Cerebellar cortex (tissue), 1 donor: ENCODE measurements around the gene TK2.
"Not testable (repeated sequence)": the region's sequence is repeated elsewhere in the genome, so short reads cannot be mapped to it uniquely, and the experiment has no call there.

ENCODE experiments used
- DNase-seq: peaks from one replicate; pipeline ENCODE4 v3.0.0-alpha.2; 2015; ENCODE audit warnings: low spot score

The TK2 gene

DNA sequence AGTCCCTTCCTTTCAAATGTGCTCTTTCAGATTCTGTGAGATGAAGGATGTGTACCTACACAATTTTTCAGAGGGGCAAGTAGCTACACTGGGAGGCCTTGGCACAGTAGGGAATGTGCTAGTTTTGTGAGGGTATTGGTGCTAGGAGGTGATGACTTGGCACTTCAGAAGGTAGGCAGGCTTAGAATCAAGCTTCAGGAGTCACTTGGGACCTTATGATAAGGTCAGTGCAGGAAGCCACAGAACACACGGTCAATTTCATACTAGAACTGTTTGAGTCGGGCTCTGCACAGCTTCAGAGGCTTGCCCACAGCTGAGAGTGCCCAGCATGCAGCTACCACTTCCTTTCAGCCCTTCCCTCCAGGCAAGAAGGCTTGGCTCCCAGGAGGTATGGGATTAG is 22.4 kb upstream of the TK2 start:
- no peak for DNase-seq

DNA sequence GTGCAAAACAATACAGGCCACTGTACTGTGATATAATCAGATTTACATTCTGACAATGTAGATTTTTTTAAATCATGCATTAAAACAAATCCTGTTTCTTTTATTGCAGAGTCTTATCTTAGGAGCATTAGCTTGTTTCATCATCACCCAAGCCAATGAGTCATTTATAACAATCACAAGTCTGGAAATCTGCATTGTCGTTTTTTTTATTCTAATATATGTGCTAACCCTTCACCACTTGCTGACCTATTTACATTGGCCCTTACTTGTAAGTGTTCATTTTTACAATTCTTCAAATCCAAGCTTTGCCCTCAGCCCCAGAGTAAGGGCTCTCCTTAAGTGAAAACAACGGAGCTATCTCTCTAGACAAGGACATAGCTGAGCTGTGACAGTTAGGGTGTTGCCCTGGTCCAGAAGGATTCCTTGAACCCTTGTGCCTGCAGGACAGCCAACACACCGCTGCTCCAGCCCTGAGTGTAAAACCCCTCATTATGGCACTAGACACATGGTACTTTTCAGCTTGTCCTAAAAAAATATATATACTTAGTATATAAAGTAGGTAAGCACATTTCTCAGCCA is 20.0 kb upstream of the TK2 start:
- DNase-seq: no peak

DNA sequence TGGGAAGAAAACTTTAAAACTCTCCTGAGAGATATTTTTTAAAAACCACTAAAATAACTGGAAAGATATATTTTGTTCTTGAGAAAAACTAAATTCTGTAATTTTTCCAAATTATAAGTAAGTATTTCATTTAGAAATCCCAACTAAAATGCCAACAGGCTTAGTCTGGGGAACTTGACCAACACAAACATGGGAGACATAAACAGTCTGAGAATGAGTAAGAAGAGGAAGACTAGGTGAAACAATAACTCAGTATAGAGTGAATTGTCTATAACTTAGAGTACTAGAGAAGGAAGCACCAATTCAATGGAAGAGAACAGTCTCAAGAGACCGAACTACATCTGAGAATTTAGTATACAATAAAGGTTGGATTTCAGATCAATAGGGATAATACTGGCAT is 19.2 kb upstream of the TK2 start:
- DNase-seq: no peak

DNA sequence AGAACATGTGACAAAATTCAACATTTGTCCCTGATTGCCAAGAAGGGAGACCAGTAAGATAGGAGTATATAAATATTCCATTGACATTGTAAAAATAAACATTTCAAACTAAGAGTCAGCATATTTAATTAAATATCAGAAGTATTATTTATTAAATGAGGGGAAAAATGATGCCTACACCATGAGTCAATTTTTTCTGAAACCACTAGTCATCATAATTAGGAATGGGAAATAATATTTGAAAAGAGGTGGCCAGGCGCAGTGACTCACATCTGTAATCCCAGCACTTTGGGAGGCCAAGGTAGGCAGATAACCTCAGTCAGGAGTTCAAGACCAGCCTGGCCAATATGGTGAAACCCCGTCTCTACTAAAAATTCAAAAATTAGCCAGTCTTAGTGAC is 18.4 kb upstream of the TK2 start:
- no peak for DNase-seq

DNA sequence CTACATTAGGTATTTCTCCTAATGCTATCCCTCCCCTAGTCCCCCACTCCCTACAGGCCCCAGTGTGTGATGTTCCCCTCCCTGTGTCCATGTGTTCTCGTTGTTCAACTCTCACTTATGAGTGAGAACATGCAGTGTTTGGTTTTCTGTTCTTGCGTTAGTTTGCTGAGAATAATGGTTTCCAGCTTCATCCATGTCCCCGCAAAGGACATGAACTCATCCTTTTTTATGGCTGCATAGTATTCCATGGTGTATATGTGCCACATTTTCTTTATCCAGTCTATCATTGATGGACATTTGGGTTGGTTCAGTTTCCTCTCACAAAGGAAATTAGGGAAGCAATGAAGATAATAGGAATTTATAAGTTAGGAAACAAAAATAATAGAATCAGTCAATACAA is 17.3 kb upstream of the TK2 start:
- not testable (repeated sequence) for DNase-seq

DNA sequence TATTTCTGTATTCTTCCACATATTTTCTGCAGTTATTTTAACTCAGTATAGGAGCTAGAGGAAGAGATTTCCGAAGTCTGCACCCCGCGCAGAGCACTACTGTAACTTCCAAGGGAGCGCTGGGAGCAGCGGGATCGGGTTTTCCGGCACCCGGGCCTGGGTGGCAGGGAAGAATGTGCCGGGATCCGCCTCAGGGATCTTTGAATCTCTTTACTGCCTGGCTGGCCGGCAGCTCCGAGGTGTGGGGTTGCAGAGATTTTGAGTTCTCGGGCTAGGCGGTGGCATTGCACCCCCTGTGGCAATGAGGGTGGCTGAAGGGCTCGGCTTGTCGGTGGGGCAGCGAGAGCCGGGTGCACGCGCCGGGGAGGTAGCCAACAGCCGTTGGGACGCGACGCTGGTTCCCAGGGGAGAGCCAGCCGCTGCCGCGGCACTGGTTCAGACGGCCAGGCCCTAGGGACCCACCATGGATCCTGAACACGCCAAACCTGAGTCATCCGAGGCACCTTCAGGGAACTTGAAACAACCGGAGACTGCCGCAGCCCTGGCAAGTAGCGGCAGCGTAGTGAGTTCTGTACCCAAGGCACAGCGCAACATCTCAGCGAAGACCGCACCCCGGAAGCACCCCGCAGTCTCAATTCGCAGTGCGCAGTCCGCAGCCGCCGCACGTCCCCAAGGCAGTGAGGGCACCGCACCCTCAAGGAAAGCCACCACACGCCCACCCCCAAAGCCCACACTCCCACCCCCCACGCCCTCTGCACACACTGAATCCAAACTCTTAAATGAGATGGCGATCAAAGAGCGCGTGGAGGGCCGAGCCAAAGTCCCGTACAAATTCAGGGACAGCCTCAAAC is 16.4 kb upstream of the TK2 start, which contains the start of gene CMTM1:
Gene CMTM1 (plus strand): TSS at position 389 of the 851 bp plus-strand sequence. CDS start 75 bp downstream, at position 464.
- no peak for DNase-seq

DNA sequence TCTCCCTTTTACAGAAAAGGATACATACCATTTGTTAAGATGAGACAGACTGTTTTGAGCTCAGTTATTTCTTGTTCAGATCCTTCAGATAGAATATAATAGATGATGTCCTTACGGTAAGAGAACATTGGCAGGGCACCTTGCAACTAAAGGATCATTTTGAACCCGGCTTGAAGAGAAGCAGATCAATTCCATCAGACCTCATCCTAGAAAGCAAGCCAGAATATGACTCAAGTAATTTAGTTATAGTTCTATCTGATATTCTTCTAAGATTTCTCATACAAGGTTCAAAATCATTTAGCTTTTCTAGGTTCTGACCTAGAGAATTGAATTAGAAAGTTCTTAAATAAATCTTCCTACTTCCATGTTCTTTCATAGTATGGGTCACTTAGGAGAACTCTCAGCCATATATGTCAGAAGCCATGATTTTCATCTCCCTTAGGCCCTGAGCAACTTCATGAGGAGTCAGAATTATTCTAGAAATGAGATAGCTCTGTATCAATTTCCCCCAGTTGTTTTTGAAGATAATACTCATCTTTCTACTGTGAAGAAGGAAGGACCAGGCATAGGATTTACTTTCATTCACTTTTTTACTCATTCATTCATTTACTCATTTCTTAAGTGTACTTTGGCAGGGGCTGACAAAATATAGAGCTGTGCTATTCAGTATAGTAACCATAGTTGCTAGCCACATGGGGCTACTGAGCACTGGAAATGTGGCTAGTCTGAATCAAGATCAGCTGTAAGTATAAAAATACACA is 13.8 kb upstream of the TK2 start:
- no peak for DNase-seq

DNA sequence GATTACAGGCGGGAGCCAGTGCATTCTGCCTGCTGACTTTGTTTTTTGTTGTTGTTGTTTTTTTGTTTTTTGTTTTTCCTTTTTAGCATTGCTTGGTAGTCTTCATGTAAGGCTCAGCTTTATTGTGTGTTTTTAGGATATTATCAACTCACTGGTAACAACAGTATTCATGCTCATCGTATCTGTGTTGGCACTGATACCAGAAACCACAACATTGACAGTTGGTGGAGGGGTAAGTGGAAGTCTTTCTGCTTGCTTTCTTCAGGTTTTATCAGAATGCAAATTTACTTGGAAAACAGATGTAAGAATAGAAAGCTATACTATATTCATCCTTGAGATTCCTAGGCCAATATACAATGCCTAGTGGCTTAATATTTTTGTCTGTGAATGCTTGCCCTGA is 13.1 kb upstream of the TK2 start:
- DNase-seq: no peak

DNA sequence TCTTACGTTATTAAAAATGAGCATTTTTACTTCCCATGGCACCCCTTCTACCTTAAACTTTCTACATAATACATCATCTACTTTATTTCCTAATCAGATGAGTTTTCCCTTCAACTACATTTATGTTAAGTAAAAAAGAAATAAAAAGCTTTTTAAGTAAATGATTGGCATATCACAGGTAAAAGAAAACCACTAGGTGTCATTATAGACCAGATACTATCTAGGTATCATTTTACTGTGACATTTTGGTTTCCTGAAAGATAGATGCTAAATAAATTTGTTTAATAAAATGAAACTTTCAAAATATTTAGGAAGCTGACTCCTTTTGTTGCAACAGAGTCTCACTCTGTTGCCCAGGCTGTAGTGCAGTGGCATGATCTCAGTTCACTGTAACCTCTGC is 12.5 kb upstream of the TK2 start:
- DNase-seq: no peak

DNA sequence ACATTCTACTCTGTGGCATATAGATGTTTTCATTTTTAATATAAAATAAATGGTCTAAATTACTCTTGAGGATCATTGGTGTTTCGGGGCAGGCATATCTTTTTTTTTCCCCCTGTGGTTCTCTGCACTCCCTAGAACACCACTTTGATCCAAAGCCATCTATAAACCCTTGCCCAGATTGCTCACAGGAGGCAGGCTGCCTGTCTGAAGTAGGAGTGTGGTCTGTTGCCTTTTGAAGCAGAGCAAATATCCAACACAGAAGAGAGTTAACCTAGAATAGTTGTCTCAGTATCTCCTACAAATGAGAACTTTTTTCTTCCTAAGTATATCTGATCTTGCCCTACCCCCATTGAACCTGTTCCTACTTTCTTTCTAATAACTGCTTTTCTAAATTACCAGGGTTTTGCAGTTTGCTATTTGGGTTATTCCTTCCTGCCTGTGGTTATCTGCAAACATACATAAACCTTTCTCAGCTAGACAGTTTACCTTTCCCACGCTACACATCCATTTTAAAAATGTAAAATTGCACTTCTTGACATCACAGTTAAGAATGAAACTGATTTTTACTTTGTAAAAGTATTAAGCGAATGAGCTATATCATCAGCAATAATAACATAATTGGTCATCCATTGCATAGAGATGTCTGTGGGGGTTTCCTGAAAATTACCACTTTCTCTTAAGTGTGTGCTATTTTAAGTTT is 11.6 kb upstream of the TK2 start:
- no peak for DNase-seq

DNA sequence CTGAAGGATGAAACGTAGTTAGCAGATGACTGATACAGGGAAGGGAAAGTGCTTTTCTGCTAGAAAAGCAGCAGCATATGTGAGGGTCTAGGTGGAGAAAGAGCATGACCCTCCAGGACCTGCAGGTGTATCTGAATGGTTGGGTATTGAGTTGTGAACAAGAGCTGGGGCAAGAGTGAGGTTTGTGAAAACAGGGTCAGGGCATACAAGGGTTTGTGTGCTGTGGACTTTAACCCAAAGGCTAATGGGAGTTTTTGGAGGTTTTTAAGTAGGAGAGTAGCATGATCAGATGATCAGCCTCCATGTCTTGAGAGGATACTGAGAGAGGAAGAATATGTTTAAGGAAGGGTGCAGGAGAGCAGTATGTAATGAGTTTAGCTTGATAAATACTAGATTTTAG is 10.2 kb upstream of the TK2 start:
- DNase-seq: no peak

DNA sequence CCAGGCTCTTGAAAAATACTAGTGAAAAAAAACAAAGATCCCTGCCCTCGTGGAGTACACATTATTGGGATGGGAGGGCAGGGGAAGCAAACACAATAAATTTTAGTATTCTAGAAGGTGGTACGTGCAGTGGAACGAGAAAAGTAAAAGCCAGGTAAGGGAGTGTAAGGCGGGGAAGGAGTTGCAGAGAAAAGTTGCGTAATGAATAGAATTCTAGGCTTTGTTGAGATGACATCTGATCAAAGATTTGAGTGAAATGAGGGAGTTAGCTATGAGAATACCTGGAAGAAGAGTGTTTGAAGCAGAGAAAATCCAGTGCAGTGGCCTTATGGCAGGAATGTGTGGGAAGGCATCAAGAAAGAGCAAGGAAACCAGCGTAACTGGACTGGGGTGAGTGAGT is 4.6 kb upstream of the TK2 start:
- no peak for DNase-seq

DNA sequence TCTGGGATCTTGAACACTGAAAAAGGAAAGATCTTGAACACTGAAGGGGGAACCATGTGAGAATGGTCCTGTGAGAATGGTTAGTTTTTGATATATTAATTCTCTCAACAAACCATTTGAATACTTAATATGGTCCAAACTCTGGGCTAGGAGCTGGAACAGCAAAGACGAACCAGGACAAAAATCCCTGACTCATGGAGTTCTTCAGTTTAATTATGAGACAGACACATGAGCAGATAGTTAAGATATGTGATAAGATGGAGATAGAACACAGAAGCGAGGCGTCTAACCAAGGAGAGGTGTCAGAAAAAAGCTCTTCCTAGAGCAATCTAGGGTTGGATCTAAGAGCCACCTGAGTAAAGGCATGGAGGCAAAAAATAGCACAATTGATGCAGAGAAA is 4.1 kb upstream of the TK2 start:
- DNase-seq: no peak

DNA sequence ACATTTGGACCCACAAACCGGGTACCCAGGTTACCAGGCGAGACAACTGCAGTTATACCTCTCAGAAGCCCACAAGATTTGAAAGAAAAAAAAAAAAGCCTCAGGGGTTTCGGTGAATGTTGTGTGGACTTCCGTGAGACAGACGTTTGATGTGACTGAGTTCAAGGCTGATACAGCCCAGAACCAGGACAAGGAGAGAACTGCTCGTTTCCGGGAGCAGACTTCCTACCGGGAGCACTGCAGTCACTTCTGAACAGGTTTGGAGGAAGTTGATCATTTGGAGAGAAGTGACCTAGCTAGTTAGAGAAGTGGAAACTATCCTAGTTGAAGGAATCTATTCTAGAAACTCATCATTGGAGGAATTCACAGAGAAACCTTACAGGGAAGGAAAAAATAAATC is 3.3 kb upstream of the TK2 start:
- DNase-seq: no peak

DNA sequence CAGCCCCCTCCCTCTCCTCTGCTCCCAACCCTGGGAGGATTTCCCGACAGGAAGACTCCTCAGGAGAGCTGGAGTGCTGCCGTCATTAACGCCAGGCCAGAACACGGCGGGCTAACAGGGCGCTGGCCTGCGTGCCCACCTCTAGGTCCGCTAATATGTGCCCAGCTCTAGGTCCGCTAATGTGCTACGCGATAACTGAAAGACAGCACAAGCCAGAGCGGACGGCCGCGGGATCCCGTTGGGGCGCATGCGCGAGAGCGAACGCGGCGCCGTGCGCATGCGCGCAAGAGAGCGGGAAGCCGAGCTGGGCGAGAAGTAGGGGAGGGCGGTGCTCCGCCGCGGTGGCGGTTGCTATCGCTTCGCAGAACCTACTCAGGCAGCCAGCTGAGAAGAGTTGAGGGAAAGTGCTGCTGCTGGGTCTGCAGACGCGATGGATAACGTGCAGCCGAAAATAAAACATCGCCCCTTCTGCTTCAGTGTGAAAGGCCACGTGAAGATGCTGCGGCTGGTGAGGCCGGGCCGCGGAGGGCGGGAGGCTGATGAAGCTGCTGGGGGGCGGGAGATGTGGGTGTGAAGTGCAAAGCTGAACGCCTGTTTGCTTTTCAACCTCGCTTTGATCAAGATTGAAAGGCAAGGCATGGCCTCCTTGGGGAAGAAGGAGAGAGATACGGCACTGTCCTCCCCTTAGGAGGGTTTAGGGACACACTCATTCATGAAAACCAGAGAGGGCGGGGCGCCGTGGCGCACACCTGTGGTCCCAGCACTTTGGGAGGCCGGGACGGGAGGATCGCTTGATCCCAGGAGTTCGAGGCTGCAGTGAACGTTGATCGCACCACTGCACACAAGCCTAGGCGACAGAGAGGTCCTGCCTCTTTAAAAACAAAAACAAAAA is 2.6 kb upstream of the TK2 start, which contains the start of gene CKLF:
Gene CKLF (plus strand): TSS at position 291 of the 892 bp plus-strand sequence. CDS start 140 bp downstream, at position 431.
- peak; percentile 87 for DNase-seq

DNA sequence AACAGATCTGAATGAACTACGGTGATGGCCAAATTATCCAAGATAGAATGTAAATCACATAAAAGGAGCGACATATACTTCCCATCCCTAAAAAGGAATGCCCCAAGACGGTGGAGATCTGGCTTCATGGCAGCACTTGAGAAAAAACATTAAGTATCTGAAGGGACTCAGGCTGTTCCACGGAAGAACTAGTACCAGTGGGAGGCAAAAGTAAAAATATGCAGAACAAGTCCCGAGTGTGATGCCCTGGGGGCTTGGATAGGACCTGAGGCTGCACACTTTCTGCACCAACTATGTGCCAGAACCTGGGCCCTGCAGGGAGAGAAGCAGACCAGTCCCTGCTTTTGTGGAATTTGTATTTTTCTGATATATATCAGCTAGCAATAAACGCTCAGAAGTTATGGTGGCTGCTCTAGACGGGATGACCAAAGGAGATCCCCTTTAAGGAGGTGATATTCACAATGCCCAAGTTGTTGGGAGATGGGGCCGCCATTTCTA is 1.9 kb upstream of the TK2 start:
- no peak for DNase-seq

DNA sequence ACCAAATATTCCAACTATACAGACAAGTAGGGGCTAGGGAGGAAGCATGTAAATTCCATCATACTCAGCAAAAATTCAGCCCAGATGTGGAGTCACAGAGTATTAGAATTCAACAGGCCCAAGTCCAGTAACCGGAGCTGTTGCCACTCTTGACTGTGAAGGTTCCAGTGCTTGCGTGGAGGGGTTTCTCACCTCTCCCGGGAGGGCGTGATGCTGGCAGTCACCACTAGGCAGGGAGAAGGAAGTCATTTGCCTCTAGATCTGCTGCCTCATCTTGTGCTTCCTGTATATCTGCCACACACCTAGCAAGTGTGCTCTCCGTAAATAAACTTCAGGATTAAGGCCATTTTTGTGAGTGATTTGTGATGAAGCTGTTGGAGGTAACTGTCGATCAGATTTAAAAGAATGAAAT is 1.4 kb upstream of the TK2 start:
- peak; percentile 52 for DNase-seq

DNA sequence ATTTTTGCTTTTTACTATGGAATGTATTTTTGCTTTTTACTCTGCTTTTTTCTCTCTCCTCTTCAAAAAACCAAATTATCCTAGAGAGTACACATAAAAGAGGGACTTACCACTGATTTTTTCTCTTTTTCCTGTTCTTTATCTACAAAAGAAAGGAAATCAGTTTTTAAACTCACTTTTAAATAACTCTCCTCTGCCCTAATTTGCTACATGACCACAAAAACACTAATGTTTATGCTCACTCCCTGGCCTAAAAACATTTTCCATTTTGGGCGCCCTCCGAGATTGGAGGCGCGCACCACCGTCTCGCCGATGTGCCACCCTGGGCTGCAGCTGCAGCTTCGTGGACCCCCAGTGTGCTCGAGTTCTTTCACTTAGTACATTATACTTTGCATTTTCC is 1.1 kb downstream of the TK2 start:
- DNase-seq: no peak

DNA sequence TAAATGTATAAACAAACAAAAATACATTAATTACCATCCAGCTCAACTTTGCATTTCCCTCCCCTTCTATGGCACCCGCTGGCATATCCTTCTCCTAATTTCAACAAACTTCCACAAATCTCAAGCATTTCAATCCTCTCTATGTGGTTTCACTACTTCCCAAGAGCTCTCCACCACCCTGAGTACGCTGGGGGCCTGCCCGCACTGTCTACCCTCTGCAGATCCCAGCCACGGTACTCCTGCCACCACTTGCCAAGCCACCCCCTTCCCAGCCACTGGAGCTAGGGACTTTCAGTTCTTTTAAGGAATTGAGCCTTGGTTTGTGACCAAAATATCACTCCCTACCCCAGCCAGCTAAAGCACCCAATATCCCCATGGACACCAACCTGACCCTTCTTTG is 1.9 kb downstream of the TK2 start:
- no peak for DNase-seq

DNA sequence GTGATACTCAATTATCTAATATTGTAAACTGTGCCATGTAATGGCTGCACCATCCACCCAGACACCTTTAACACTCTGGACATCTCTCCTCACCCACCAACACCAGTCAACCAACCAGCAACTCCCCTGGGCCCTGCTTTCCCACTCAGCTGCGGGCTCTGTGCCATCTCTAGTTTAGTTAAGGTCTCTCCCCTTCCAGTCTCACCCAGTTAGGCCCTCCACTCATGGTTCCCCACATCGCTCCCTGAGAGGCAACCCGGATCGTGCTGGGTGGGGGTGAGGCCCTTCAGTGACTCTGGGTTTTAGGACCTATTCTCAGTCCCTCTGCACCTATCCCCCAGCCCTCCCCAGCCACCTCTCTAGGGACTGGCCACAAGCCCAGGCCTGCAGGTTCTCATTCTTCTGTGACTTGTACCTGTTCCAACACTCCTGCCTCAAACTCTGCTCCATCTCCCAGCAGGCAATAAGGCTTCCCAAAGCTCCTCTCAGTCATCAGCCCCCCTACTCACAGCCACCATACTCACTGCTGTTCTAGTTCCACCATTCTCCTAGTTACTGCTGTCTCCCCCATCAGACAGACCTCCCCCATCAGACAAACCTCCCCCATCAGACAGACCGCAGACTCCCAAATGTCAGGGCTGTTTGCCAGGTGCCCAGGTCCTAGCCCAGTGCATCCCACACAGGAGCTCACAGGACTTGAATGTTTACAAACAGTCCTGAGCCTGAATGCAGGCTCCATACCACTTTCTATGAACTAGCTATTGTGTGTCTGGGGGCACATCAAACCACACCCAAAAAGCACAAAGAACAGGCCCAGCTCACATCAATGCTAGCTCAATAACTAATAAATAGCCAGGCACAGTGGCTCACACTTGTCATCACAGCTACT is 2.6 kb downstream of the TK2 start:
- DNase-seq: no peak
